Mesothelial cell of epicardium (in vitro differentiated cells): ENCODE results near the gene KLK11. TPM values are rescaled to one million over a fixed set of nuclear protein-coding genes. Genes with fewer than 3 reads are reported as not detected.

Experiments
- DNase-seq, 2 experiments: peaks; one replicate each; pipeline ENCODE4 v3.0.0; 2021; ENCODE audit warnings: low spot score in 2 of 2; ENCODE audit not compliant: unreplicated experiment in 2 of 2
- H3K27ac Mint-ChIP-seq: 2 replicates; pipeline ENCODE4 v1.8.0; 2021; ENCODE audit warnings: mixed read lengths
- H3K27me3 Mint-ChIP-seq: 2 replicates; pipeline ENCODE4 v1.8.0; 2021; ENCODE audit warnings: low read depth, mixed read lengths
- H3K36me3 Mint-ChIP-seq: 2 replicates; pipeline ENCODE4 v1.8.0; 2021; ENCODE audit warnings: mixed read lengths
- H3K4me1 Mint-ChIP-seq: 2 replicates; pipeline ENCODE4 v1.8.0; 2021; ENCODE audit warnings: mixed read lengths
- H3K4me3 Mint-ChIP-seq: 2 replicates; pipeline ENCODE4 v1.8.0; 2021; ENCODE audit warnings: mild to moderate bottlenecking, moderate library complexity, mixed read lengths
- H3K9me3 Mint-ChIP-seq: 2 replicates; pipeline ENCODE4 v1.8.0; 2021; ENCODE audit warnings: mixed read lengths
- CTCF ChIP-seq: fragments of 200-600 bp; sonication (generic); IDR thresholded peaks from one replicate; pipeline ENCODE4 v1.5.0; 2021; ENCODE audit warnings: antibody characterized with exemption; ENCODE audit not compliant: unreplicated experiment
- total RNA-seq: library from RNA; stranded (reverse); gene quantifications from 3 replicates; pipeline ENCODE4 v1.2.1, GENCODE V29; 2021

KLK11 gene
- total RNA-seq, 1 donor from 2014 or later = not detected

DNA sequence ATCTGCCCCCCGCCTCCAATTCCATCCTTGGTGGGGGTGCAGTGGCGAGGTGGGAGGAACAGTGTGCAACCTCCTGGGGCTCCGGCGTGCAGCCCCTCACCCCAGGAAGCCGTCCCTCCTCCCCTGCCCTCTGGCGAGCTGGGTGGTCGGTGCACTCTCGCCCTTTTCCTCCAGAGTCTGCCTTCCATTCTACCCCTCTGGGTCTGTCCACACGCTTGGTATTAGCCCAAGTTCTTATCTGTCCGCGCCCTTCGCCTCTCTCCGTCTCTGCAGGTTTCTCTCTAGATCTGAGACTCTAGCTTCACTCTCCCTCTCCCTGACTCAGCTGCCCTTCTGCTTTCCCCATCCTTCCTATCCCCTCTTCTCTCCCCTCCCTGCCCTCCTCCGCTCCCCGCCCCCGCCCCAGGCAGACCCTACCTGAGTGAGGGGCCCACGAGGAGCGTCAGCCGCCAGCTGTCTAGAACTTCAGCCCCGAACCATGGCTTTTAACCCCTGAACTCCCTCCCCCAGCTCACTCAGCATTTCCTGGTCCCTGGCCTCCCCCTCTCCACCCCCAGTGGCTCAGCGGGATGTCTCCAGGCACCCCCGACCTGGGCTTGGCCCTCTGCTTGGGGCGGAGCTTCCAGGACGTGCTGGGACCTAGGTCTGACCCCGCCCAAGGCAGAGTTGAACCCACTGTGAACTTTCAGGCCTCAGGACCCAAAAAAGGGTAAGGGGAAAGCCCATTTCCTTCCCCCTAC is 39.0 kb upstream of the KLK11 start:
- DNase-seq = no peak
- no peak overlapping the region for H3K27ac Mint-ChIP-seq
- peaks cover 3% of the 10 kb centered on the region for H3K4me1 Mint-ChIP-seq
- no peak for TF ChIP-seq CTCF
- no peaks in the 10 kb centered on the region for H3K36me3 Mint-ChIP-seq
- peaks cover 29% of the 10 kb centered on the region for H3K27me3 Mint-ChIP-seq
- peak overlapping the region; percentile 75 for H3K4me3 Mint-ChIP-seq
- peaks cover 10% of the 10 kb centered on the region for H3K9me3 Mint-ChIP-seq

DNA sequence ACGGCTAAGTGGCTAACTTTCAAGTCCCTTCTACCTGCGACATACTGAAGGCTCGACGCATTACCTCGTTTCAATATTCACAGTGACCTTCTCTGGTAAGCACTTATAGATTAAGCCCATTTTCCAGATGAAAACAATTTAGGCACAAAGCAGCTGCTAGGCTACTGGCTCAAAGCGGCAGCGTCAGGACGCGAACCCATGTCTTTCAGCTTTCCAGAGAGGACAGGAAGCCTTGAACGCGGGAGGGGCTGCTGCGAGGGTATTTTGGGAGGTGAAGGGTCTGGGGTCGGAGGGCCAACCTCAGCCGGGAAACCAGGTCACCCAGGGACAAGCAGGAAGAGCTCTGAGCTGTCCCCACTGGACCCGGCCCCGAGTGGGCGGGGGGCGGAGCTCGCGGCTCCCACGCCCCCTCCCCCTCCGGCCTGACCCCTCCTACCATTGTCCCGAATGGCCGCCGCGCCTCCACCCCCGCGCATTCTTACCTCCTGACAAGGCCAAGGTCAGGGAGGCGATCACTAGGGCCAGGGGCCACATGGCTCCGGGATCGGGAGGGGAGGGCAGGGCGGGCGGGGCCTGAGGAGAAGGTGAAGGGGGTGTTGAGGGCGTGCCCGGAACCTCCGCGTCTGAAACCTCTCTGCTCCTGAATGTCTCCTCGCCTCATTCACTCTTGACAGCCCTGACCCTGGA is 38.3 kb upstream of the KLK11 start, which contains the start of gene KLK13:
TSS of gene KLK13 (minus strand) at position 559 of the 687 bp plus-strand sequence. CDS start at position 534, 25 bp downstream.
- Mint-ChIP-seq H3K27ac (no peak within 1 kb of the TSS), H3K4me3 (peak within 1 kb of the TSS; percentile 75), H3K27me3 (peaks cover 29% of the 10 kb centered on the region), H3K36me3 (no peaks in the 10 kb centered on the region), H3K4me1 (peaks cover 3% of the 10 kb centered on the region), H3K9me3 (peaks cover 10% of the 10 kb centered on the region)
- TF ChIP-seq CTCF = no peak
- no peak for DNase-seq

- Mint-ChIP-seq H3K4me1 (peaks cover 3% of the 10 kb centered on the region), H3K27ac (no peak overlapping the region), H3K4me3 (peak overlapping the region; percentile 33), H3K27me3 (peaks cover 33% of the 10 kb centered on the region), H3K36me3 (no peaks in the 10 kb centered on the region), H3K9me3 (peaks cover 10% of the 10 kb centered on the region)
- no peak for TF ChIP-seq CTCF
- no peak for DNase-seq
Measured at GRCh38 chr19:51063664-51064063, 37.2 kb upstream of the KLK11 start.

DNA sequence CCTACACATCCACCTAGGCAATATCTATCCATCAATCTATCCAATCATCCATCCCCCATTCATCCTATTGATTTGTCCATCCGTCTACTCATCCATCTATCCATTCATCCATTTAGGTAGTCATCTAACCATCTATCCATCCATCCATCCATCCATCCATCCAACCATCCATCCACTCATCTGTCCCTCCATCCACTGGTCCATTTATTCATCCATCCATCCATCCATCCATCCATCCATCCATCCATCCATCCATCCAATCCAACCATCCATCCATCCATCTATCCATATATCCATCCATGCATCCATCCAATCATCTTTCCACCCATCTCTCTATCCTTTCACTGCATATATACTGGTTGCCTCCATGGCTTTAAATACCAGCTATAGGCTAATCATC is 34.6 kb upstream of the KLK11 start:
- peaks cover 6% of the 10 kb centered on the region for H3K9me3 Mint-ChIP-seq
- H3K27ac Mint-ChIP-seq = no peak overlapping the region
- H3K27me3 Mint-ChIP-seq = peaks cover 37% of the 10 kb centered on the region
- no peaks in the 10 kb centered on the region for H3K36me3 Mint-ChIP-seq
- no peak for TF ChIP-seq CTCF
- DNase-seq = no peak
- peaks cover 3% of the 10 kb centered on the region for H3K4me1 Mint-ChIP-seq
- H3K4me3 Mint-ChIP-seq = no peak overlapping the region

GRCh38 chr19:51060336-51060735 is 33.9 kb upstream of the KLK11 start:
- H3K27me3 Mint-ChIP-seq = peaks cover 39% of the 10 kb centered on the region
- H3K9me3 Mint-ChIP-seq = peaks cover 6% of the 10 kb centered on the region
- peaks cover 2% of the 10 kb centered on the region for H3K4me1 Mint-ChIP-seq
- no peak overlapping the region for H3K27ac Mint-ChIP-seq
- no peaks in the 10 kb centered on the region for H3K36me3 Mint-ChIP-seq
- H3K4me3 Mint-ChIP-seq = no peak overlapping the region
- DNase-seq = no peak
- TF ChIP-seq CTCF = no peak
